Right lobe of liver (tissue), 4 donors: ENCODE results near the gene DCAF12.

Experiments used
- CTCF ChIP-seq, 4 donors: fragments of 200-600 bp in 3 of 4; fragments of 450-650 bp in 1 of 4; IDR thresholded peaks; one replicate each; pipeline versions ENCODE4 v1.5.1 to v1.8.0; 2016 to 2022; ENCODE audit warnings: antibody characterized with exemption in 4 of 4, mild to moderate bottlenecking in 2 of 4
- POLR2A ChIP-seq: fragments of 450-650 bp; IDR thresholded peaks from one replicate; pipeline ENCODE4 v1.6.1; 2017; ENCODE audit warnings: antibody characterized with exemption, mild to moderate bottlenecking
- donor health status: DM: no; HTN: no; CAD: no.
- donor health status: DM: no; HTN: no; CAD: no.
- donor health status: DM: no; HTN: yes; CAD: no.

DNA sequence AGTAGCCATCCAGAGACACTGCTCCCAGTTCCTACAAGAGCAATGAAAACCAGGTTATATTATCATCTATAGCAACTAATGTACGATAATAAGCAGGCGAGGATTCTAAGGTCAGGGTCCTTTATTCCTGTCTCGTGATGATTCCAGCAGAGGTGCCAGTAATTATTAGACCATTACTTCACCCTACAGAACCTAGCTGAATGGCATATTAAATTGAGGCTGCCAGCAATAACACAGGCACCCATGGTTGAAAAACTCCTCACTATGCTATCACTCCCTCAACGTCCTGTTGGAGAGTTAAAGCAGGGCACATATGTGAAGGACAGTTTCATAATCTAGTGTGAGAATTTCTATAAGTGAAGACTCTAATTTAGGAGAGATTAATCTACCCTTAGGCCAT is 29.7 kb downstream of the DCAF12 start:
- no peak for TF ChIP-seq CTCF (IDR thresholded peaks at IDR 0.05)
- no peak for TF ChIP-seq POLR2A
